Stimulated activated CD4-positive, alpha-beta T cell treated with anti-CD3 and anti-CD28 coated beads, Interleukin-4, amount 100 ng/mL, for 4 hours (primary cell): ENCODE data around the gene ARMC8.

ENCODE experiments used
- DNase-seq, 2 experiments: peaks; one replicate each; pipeline ENCODE4 v3.0.0-alpha.2; 2020

Gene ARMC8

GRCh38 chr3:138253609-138254008, 66.5 kb downstream of the ARMC8 start:
- no peak for DNase-seq

DNA sequence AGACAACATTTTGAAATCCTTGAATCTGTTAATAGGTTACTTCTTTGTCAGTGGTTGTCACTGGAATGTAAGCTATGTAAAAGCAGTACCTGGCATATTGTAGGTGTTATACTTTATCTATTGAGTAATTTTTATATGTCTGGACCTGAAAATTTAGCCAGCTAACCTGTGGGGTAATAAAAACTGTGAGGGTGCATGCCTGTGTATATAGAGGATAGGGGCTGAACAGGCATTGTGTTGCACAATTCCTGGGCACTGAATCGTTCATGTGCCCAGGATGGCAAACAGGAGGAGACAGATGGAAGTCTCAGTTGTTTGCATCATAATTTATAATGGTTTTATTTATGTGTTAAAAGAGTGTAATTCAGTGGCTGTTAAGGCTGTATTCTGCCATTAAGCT, 67.1 kb downstream of the ARMC8 start:
- no peak for DNase-seq

DNA sequence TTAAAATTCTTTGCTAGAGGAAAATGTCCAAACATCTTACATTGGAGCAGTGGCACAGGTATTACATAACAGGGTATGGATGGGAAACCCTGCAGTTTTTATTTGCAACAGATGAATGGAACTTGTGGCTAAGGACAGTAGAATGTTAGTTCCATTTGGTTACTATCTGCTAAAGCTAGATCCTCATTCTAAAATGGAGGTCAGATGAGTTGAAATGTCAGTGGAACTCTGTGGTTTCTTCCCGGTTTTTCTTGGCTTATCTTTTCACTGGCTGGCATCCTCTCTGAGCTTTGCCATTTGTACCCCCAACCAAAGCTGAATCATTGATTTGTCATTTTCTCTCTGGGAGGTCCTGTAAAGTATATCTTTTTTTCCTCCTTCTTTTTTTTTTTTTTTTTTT, 68.9 kb downstream of the ARMC8 start:
- DNase-seq, result no peak

GRCh38 chr3:138257986-138258385, 70.9 kb downstream of the ARMC8 start:
- no peak for DNase-seq

DNA sequence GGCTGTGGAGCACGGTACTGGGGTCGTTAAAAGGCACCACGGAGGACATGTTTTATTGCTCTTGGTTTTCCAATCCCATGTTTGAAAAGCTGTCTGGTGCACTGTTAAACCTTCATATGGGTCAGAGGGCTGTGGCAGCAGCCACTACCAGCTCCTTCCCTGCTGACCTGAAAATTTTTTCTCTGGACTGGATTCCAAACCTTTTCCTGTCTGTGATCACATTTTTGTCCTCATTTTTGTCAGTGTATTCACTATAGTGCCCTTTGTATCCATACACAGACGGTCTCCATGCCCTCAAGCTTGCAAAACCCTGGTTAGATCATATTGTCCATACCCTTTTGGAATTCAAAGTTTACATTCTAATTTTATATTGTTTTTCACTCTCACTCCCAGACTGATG, 72.0 kb downstream of the ARMC8 start:
- DNase-seq, result no peak

DNA sequence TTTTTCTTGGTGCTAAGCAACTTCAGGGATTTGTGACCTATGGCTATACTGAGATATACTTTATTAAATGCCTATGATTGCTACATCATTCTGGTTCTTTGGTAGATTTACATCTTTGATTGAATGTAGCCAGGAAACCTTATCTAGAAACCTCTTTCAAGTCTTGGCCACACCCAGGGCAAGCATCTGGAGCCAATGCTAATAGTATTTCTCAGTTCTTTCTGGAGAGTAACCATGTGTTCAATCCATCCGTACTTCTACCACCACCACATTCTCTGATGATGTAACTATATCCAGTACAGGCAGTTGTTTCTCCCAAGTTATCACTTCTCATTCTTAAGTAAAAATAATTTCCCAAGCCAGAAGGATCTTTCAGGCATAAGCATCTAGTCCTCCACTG, 73.5 kb downstream of the ARMC8 start:
- DNase-seq, result no peak

DNA sequence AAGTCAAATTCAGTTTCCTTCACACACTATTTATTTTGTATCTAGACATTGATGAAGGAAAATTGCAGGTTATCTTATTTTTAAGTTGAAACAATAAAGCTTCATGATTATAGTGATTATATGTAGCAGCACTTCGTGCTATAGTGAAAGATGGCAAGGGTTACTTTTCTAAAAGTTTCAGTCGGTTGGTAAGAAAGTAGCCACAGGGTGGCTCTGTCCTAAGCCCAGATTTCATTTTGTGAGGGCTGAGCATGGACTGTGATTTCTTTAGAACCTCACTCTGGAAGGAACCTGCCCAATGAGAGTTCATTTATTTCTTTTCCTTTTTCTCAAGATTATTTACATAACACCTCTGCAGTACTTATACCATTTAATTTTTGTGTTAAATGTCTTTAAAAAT, 76.0 kb downstream of the ARMC8 start:
- DNase-seq, result no peak

DNA sequence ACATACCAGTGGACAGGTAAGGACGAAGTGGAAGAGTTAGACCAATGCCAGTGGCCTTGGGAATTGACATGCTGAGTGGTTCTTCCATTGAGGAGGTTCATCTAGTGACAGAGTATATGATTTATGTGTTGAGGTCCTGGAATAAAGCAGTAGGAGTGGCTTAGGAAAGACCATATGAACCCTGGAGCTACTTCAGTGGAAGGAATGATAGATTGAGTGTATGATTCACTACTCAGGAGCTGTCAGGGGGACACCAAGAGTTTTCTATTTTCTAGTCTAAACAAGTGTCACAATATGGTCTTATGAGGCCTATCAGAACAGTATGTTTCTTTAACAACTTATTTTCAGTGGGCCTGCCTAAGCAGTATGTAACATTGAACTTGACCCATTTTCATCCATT, 78.6 kb downstream of the ARMC8 start:
- no peak for DNase-seq

GRCh38 chr3:138267083-138267482, 80.0 kb downstream of the ARMC8 start:
- DNase-seq, result no peak

- DNase-seq, result no peak
Observed at GRCh38 chr3:138270245-138270644, 83.1 kb downstream of the ARMC8 start.

DNA sequence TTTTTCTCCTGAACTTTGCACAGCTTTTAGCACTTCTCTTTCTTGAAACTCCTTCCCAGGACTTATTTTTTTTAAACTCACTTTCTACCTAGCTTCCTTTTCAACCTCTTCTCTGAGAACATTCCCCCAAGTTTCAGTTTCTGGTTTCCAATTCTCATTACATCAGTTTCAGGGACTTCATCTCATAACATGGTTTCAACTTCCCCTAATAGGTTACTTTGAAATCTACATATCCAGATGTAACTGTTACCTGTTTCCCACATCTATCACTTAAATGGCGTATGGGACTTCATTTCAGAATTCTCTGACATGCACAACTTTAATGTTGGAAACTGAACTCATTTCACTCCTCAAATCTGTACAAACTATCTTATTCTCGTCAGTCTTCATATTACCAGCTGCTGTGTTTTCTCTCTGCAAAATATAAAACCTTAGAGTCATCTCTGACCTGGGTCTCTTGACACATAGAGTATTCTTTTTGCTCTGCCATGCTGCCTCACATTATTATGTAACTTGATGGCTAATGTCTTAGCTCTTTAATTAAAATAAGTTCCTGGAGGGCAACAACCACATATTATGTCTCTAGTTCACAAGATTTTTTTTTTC, 84.2 kb downstream of the ARMC8 start:
- no peak for DNase-seq

- no peak for DNase-seq
Observed at GRCh38 chr3:138281561-138281960, 94.5 kb downstream of the ARMC8 start.

DNA sequence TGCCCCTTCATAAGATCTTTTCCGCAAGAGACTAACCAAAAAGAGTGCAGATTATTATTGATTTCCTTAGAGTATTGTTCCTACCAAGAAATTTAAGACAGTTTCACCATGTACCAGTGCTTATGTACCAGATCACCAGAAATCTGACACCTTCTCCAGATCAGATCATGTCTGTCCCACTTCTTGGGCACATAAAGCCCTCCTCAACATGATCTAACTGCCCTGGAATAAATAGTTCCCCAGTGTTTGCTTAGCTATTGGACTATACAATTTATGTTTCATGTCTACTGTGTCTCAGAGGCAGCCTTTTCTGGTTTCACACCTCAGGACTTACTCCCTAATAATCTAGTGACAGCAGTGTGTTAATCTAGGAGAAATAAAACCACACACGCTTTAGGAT, 95.7 kb downstream of the ARMC8 start:
- no peak for DNase-seq

DNA sequence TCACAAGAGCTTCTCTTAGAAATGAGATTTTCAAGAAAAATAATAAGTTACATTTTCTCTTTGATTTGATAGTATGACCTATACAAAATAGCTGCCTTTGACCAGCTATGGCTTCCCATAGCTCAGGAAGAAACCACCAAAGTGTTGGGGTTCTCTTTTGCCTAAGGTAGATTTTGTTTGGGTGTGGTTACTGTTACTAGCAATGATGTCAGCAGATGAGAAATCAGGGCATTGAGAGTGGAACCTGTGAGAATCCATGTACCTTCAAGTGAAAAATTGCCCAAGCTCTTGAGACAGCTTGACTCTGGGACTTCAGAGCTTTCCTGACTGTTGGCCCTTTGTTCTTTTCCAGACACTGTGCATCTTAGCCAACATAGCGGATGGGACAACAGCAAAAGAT, 97.0 kb downstream of the ARMC8 start:
- no peak for DNase-seq

- DNase-seq, result no peak
Observed at GRCh38 chr3:138284957-138285477, 97.9 kb downstream of the ARMC8 start.

DNA sequence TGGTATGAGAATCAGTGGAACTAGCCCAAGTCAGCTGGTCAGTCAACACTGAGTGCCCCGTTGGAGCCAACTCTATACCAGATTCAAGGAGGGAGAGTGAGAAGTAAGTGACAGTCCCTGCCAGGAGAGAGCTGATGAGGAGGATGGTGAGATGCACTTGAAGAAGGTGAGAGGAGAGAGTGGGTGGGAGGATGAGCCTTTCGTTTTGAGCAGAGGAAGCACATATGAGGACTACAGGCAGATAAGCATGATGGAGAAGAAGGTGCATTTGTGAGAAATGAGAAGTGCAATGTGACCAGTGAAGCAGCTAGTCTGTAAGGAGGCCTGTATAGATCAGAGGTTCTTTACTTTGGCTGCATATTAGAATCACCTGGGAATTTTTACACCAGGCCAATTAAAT, 102.2 kb downstream of the ARMC8 start:
- no peak for DNase-seq

DNA sequence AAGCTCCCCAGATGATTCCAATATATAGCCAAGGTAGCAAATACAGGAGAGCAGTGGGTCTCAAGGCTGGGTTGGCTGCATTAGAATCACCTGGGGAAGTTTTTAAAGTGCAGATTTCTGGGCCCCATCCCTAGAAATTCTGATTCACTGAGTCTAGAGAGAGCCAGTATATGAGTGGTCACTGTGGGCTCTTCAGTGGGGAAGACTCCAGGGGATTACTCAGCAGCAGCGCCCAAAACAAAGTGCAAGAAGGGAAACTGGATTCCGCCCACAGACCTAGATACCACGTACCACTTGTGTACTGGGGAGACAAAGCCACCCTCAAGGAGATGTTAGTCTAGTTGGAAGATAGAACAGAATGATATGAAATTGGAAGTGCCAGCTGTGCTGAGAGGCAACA, 102.6 kb downstream of the ARMC8 start:
- no peak for DNase-seq

DNA sequence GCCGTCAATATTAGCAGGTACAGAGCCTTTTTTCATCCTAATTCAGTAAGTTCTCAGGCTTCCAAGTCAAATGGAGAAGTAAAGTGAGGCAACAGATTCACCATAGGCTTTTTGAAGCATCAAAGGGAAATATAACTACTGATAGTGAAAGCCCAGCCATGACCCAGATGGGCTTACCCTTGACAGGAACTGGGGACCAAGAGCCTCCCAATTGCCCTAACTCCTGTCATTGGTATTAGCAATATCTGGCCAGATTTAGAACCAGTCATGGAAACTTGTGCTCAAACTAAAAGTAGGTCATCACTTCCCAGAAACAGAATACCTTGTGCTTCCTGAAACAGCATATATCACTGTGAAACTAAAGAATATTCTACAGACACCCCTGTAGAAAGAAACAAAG, 109.5 kb downstream of the ARMC8 start:
- DNase-seq, result no peak

DNA sequence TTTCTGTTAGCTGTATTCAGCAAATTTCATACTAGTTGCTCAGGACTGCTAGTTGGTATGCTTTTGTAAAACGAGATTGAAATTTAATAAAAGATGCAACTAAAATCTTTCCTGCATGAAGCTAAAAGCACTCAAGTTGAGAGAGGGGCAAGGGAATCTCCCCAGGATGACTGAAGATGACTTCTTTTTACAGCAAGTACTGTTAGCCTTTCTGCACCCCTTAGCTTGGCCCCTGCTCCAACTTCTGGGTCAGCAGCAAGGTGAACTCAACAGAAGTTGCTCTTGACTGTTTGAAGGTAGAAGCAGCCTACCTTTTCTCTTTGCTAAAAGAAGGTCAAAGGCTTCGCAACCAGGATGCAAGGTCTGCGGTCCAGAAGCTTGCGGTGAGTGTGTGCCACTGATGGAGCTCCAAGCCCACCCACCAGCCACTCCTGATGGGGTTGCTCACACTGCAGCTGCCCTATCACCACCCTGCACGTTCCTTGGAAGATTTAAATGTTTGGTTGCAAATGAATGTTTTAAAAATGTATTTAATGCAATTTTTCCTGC, 110.0 kb downstream of the ARMC8 start:
- no peak for DNase-seq

GRCh38 chr3:138297876-138298275, 110.8 kb downstream of the ARMC8 start:
- DNase-seq, result no peak

GRCh38 chr3:138300647-138301046, 113.5 kb downstream of the ARMC8 start:
- no peak for DNase-seq

DNA sequence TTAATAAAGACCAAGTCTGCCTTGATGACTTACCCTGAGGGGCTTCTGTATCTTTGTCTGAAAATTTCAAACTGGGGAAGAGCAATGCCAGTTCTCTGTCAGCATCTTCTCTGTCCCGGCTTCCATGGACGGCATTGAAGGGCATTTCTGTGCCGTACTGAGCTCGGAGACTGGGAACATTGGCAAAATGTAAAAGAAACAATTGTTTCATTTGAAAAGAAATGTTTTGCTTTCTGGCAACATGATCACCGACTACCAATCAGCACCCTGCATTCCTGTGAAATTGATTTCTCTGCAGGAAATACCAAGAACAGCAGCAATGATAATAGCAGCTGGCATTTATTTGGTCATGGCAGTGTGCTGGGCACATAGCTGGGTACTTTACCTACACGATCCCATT, 116.4 kb downstream of the ARMC8 start:
- DNase-seq, result no peak

DNA sequence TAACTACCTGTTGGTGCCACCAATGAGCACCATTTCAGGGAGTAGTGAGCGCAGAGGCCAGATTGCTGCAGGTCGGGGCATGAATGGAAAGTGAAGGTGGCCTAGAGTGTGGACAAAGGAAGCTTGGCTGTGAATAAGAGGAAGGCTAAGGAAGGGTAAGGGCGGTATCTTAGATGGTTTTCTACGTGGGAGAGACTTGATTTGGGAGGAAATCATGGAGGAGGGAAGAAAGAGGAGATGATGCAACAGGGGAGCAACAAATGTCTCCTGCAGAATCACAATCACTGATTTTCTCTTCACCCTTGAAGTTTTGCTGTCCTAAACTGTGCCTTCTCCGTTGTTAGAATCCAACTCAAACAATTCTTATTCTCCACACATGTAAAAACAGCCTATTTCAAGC, 120.8 kb downstream of the ARMC8 start:
- no peak for DNase-seq

GRCh38 chr3:138308783-138309182, 121.7 kb downstream of the ARMC8 start:
- no peak for DNase-seq

GRCh38 chr3:138310494-138310893, 123.4 kb downstream of the ARMC8 start:
- DNase-seq, result no peak
